Stimulated activated CD8-positive, alpha-beta memory T cell treated with anti-CD3 and anti-CD28 coated beads, Interleukin-12 subunit alpha, Interleukin-12 subunit beta, amount 100 ng/mL, for 24 hours (primary cell): Measurements from ENCODE around the gene PRPF6.

Experiments used
- DNase-seq: peaks from one replicate; pipeline ENCODE4 v3.0.0-alpha.2; 2020; ENCODE audit errors: extremely low read depth

Gene PRPF6

DNA sequence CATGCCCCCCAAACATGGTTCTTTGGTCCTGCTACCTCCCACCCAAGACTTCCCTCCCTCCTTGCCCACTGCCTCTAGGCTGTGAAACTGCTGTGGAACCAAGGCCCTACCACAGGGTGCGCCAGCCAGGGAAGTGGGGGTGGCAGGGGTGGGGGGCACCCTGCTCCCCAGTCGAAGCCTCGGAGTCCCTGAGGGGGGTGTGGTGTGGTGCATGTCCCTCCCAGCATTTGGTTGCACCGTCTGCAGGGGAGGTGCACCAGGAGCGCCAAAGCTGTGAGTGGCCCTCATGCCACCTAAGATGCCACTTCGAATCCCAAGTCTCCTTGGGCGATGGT lies 96.6 kb downstream of the PRPF6 start:
- no peak for DNase-seq

DNA sequence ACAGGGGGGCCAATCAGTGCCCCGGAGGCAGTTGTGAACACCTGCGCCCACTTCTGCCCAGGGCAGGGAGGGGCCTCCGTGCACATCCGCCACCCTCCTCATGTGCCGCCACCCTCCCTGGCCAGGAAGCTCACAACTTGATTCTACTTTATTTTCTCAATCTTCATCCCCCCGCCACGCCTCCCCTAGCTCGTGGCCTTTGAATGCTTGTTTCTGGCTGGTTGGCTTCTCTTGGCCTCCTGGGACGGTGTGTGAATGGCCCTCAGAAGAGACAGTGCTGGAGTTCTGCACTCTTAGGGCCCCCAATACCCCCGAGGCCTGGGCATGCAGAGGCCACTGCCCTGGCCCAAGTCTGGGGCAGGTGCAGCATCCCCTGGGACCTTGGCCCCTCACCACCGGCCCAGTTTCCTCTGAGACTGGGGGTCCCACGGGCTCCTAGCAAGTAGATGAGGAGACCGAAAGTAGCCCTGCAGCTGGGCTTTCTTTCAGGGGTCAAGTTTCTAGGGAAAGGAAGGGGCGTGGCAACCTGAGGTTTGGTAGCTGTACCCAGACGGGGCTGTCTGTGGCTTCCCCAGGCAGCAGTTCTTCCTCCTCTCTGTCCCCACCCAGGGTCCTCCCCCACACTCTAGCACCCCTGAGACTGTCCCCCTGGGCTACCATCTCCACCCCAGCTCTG lies 97.1 kb downstream of the PRPF6 start:
- no peak for DNase-seq

DNA sequence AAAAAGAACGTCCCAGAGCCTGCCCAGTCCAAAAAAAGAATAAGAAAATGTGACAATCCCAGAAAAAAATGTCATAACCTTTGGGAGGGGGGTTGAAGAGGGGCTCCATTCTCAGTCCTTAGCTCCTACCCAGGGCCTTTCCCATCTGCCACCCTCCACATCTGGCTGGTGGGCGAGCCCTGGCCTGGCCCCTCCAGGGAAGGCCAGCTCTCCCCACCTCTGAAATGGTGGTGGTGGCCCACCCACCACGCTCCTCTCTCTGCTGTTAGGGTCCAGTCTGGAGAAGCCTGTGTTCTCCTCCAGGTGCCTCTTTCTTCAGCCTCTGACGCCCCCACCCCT lies 98.0 kb downstream of the PRPF6 start:
- no peak for DNase-seq

DNA sequence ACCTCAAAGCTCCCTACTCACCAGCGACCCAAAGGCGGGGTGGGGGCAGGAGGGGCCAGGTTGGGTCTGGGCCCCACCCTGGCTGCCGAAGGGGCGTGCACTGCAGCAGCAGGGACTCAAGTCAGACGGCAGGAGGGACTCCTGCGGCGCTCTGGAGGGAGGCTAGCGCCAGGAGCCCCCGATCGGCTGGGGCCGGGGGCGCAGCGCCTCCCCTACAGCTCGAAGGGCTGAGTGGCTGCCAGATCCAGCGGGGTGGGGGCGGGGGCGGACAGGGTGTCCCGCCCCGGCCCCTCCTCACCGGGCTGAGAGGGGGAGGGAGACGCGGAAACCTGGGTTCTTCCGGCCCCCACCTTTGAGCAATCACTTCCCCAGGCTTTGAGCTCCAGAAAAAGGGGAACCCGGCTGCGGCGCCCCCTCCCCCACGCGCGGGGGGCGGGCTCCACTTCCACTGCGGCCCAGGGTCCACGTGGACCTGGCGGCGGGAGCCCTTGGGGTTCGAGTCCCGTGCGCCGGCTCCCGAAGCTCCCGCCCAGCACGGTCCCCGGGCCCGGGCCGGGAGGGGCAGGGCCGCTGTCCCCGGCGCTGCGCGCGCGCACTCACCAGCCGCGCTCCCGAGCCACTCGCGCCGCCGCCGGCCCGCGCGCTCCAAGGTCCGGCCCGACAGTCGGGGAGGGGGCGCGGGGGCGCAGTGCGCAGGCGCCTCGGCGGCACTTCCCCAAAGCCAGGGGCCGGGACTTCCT lies 98.5 kb downstream of the PRPF6 start, which contains the start of gene RGS19:
Gene RGS19, minus strand, starts transcription at position 246 of the 740 bp plus-strand sequence. CDS start 2,632 bp downstream, outside the sequence.
- DNase-seq = no peak

DNA sequence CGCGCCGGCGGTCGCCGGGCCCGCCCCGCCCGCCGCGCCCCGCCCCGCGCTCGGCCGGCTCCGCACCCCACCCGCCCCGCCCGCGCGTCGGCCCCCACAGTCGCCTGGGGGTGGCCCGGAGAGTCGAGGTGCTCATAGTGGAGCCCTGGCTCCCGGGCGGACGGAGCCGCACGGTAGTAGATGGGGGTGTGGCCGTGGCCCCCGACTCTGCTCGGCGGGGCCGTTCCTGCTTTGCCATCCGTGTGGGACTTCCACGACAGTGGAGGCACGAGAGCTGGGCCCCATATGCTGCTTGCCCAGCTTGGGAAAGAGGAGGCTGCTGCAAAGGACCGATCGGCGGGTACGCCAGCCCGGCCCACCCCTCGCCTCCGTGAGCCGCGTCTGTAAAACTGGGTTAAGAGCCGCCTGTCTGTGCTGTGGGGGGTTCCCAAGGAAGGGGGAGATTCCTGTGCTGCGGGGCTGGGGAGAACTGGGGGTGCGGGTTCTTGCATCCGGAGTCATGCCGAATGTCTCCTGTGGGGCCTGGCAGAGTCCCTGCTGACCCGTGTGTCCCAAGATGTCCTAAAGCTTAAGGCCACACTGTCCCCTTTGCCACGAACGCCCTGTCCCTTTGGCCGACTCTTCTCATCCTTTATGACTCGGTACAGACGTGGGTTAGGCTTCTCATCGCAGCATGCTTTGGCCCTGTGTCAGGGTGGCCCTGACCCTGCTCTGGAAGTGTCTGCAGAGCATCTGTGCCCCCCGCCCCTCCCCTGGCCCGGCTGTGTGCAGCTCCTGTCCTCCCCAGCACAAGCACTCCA lies 99.3 kb downstream of the PRPF6 start, which contains the start of gene OPRL1:
Gene OPRL1, plus strand, starts transcription at position 70 of the 800 bp plus-strand sequence. CDS start 12,639 bp downstream, outside the sequence.
- DNase-seq = no peak

DNA sequence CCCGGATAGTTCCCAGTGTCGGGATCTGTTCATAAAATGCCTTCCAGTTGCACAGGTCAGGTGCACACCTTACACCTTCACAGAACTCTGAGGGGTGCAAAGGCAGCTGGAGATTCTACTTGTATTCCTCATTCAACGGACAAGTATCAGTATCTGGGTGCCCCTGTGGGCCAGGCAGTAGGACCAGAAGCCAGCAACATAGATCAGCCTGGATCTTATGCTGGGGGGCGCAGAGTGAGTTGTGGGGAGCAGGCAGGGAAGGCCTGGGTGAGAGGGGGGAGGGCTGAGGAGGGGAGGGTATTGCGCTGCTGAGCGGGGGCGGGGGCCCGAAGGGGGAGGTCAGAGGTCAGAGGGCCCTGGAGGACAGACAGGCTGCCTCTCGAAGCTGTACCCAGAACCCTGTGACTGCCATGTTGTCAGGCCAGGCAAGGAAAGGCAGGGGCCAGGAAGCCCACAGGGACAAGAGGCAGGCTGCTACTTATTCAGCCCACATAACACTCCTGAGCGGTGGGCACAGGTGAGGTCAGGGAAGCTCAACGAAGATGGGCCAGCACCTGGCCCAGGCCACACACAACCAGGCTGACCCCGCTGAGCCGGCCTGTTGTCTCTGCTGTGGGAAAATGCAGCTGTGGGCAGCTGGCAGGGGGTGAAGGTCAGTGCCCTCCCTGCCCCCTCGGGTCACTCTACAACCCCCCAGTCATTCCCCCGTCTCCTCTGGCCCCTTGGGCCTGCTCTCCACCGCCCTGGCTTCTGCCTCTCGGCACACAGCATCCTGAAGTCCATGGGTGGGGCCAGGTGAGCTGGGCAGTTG lies 100.1 kb downstream of the PRPF6 start:
- DNase-seq = no peak

DNA sequence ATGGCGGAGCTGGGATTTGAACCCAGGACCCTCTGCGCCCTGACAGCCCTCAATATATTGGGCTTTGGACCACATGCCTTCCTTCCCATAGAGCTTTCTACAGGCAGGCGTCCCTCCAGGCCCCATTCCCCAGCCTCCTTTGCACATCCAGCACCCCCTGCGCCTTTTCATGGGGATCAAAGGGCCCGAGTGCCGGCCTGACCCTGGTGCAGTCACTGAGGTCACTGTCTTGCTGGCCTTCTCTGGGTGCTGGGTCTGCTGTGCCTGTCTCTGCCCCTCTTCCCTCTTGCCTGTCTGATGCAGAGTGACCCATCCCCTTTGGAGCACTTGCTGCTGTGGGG lies 100.7 kb downstream of the PRPF6 start:
- no peak for DNase-seq

DNA sequence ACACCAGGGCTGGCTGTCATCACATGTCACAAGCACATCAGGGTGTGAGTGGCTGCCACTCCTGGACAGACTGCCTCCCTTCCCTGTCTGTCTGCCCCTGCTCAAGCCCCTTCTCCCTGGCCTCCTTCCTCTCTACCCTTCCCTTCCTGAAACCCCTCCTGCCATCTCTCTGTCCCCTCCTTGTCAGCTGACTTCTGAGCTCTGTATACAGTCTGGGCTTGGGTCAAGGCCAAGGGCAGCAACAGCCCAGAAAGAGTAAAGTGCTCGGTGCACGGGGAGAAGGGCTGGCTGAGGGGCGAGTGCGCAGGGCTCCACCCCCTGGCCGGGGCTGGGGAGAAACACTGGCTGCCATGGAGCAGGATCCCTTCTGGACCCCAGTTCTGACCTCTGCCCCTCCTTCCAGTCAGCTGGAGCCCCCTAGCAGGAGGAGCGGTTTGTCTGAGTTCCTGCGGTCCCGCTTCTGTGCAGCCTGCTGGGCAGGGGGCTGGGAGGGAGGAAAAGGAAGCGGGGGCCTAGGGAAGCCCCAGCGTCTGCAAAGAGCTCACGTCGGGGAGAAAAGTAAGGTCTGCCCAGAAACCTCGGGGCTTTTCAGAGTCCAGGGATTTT lies 101.3 kb downstream of the PRPF6 start:
- no peak for DNase-seq
